K562 (cell line): ENCODE data around the gene AKT1S1. TPM values are rescaled to one million over a fixed set of nuclear protein-coding genes. Genes with fewer than 3 reads are reported as not detected.

Source experiments
- ARNT ChIP-seq, 2 experiments: fragments of 450-650 bp; IDR thresholded peaks; 2 replicates each; pipeline ENCODE4 v1.6.1; 2016; ENCODE audit warnings: mild to moderate bottlenecking in 1 of 2
- BRCA1 ChIP-seq, 2 experiments: fragments of 450-650 bp in 1 of 2; sonication (generic) in 1 of 2; formaldehyde crosslinking in 1 of 2; IDR thresholded peaks; 2 replicates each; pipeline versions ENCODE4 v1.5.0 to v1.6.1; 2017 to 2020; ENCODE audit warnings: mild to moderate bottlenecking in 1 of 2, missing genetic modification reagents in 1 of 2
- CHD2 ChIP-seq: IDR thresholded peaks from 2 replicates; pipeline ENCODE4 v1.6.1; 2011; ENCODE audit warnings: low read depth, low read length
- EHMT2 ChIP-seq: fragments of 450-650 bp; IDR thresholded peaks from 2 replicates; pipeline ENCODE4 v1.6.1; 2018; ENCODE audit warnings: antibody characterized with exemption
- FOXJ3 ChIP-seq: sonication (generic); formaldehyde crosslinking; IDR thresholded peaks from 2 replicates; pipeline ENCODE4 v1.4.0; 2020; ENCODE audit warnings: mild to moderate bottlenecking, missing genetic modification reagents
- NFIX ChIP-seq: fragments of 250-450 bp; sonication (Bioruptor Pico); IDR thresholded peaks from 2 replicates; pipeline ENCODE4 v1.4.0; 2020; ENCODE audit warnings: low read depth, mild to moderate bottlenecking, moderate library complexity
- NFXL1 ChIP-seq: fragments of 450-650 bp; formaldehyde crosslinking; IDR thresholded peaks from 2 replicates; pipeline ENCODE4 v1.4.0; 2021; ENCODE audit warnings: mild to moderate bottlenecking
- NR2C2 ChIP-seq, 2 experiments: fragments of 200-800 bp in 1 of 2; sonication (Bioruptor generic) in 1 of 2; sonication (generic) in 1 of 2; formaldehyde crosslinking in 1 of 2; IDR thresholded peaks; 2 replicates each; pipeline versions ENCODE4 v1.6.1 to v1.8.0; 2016 to 2022; ENCODE audit warnings: mild to moderate bottlenecking in 1 of 2, missing compliant biosample characterization in 1 of 2, missing genetic modification characterization in 1 of 2, missing genetic modification reagents in 1 of 2
- NUFIP1 ChIP-seq: fragments of 450-650 bp; IDR thresholded peaks from 2 replicates; pipeline ENCODE4 v1.6.1; 2018; ENCODE audit not compliant: partially characterized antibody
- POLR3G ChIP-seq: IDR thresholded peaks from 2 replicates; pipeline ENCODE4 v1.6.1; 2011; ENCODE audit not compliant: insufficient read length, insufficient replicate concordance; ENCODE audit errors: extremely low read depth
- SMARCB1 ChIP-seq: IDR thresholded peaks from 2 replicates; pipeline ENCODE4 v1.6.1; 2011; ENCODE audit warnings: improper control_type of control experiment, low read depth; ENCODE audit not compliant: insufficient read length
- TCFL5 ChIP-seq: fragments of 250-450 bp; sonication (Bioruptor Pico); conservative IDR thresholded peaks from 2 replicates; pipeline ENCODE4 v1.6.1; 2021; ENCODE audit warnings: mild to moderate bottlenecking, moderate library complexity, matching md5 sums
- TFAM ChIP-seq: fragments of 250-450 bp; sonication (Bioruptor Pico); conservative IDR thresholded peaks from 2 replicates; pipeline ENCODE4 v1.5.0; 2021; ENCODE audit warnings: mild to moderate bottlenecking, moderate library complexity
- WHSC1 ChIP-seq: IDR thresholded peaks from one replicate; pipeline ENCODE4 v1.6.1; 2012; ENCODE audit warnings: low read length, control low read depth, inconsistent platforms
- ZBTB8A ChIP-seq: fragments of 450-650 bp; IDR thresholded peaks from 2 replicates; pipeline ENCODE4 v1.6.1; 2018; ENCODE audit warnings: mild to moderate bottlenecking, moderate library complexity; ENCODE audit not compliant: partially characterized antibody
- ZNF311 ChIP-seq: fragments of 250-450 bp; sonication (Bioruptor Pico); IDR thresholded peaks from 2 replicates; pipeline ENCODE4 v1.4.0; 2020; ENCODE audit warnings: mild to moderate bottlenecking, moderate library complexity
- polyA plus RNA-seq, 8 experiments: library from polyadenylated mRNA; depleted of rRNA in 4 of 8; stranded (reverse) in 5 of 8; unstranded in 3 of 8; fragments of >200 nt; fragmentation: Nextera tagmentation in 2 of 8; fragmentation: Illumina TruSeq in 1 of 8; extraction: Ambion mirVana in 2 of 8; extraction: Trizol in 1 of 8; gene quantifications; 2 replicates each; pipeline versions ENCODE4 v1.2.1 to v1.2.3, GENCODE V29; 2011 to 2014; ENCODE audit warnings: inconsistent platforms in 1 of 8, missing spikeins in 1 of 8
- total RNA-seq, 7 experiments: library from RNA; depleted of rRNA in 6 of 7; stranded (reverse); fragments of >200 nt in 6 of 7; fragmentation: Illumina TruSeq in 2 of 7; extraction: Trizol in 2 of 7; gene quantifications; 2 replicates each; pipeline versions ENCODE4 v1.2.1 to v1.2.3, GENCODE V29; 2011 to 2021; ENCODE audit warnings: low replicate concordance in 1 of 7
- TF ChIP-seq, protein P1 (sequence below): sonication (generic); formaldehyde crosslinking; IDR thresholded peaks from 2 replicates; pipeline ENCODE4 v1.8.0; 2022; ENCODE audit warnings: mild to moderate bottlenecking, low read depth, missing genetic modification reagents
- TF ChIP-seq, protein P2 (sequence below): sonication (generic); formaldehyde crosslinking; IDR thresholded peaks from 2 replicates; pipeline ENCODE4 v1.8.1; 2022; ENCODE audit warnings: missing genetic modification reagents
- TF ChIP-seq, protein P3 (sequence below): fragments of 450-650 bp; formaldehyde crosslinking; conservative IDR thresholded peaks from 2 replicates; pipeline ENCODE4 v1.4.0; 2022; ENCODE audit warnings: mild to moderate bottlenecking, missing genetic modification characterization
- TF ChIP-seq, protein P4 (sequence below): fragments of 150-350 bp; IDR thresholded peaks from 2 replicates; pipeline ENCODE4 v1.6.1; 2014; ENCODE audit warnings: low read depth, mild to moderate bottlenecking, low read length, borderline replicate concordance

Gene AKT1S1
- total and polyA plus RNA-seq, 9 of the 15 experiments (the other 6 are each of a cell fraction or from before 2014, with no cell fraction given): 1.2 to 50.3 (median 17.1) TPM

DNA sequence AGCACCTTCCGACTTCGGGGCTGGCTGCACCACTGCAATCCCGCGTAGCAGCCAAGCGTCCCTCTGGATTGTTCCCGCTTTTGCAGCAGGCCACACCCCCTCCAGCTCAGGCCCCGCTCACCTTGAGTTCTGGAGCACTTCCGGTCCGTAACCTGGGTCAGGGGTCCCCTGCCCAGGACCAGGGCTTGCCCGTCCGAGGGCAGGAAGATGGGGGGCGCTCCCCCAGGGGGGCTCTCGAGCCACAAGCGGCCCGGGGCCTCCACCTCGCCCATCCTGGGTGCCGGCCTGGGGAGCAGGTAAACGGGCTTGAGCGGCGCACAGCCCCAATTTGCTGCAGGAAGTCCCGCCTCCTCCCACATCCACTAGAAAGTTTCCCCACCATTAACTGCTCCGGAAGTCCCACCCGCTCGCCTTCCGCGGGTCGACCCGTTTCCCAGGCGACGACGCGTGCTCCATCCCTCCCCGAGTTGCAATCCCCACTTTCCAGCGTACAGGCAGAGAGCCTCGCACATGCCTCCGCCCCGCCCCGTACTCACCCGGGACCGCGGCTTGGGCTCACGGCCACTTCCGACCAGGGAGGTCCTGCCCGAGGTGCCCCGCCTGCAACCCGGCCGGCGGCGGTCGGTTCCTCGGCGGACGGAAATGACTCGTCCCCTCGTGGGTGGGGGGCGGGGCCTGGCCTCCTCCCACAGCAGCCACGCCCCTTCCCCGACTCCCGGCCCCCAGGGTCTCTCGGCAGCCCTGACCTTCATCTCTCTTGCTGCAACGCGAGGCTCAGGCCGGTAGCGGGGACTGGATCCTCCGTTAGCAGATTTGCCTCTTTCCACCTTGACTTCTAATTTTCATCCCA, 10.0 kb downstream of the AKT1S1 start, which contains the start of gene PNKP (continued):
- TF ChIP-seq, protein P1, sequence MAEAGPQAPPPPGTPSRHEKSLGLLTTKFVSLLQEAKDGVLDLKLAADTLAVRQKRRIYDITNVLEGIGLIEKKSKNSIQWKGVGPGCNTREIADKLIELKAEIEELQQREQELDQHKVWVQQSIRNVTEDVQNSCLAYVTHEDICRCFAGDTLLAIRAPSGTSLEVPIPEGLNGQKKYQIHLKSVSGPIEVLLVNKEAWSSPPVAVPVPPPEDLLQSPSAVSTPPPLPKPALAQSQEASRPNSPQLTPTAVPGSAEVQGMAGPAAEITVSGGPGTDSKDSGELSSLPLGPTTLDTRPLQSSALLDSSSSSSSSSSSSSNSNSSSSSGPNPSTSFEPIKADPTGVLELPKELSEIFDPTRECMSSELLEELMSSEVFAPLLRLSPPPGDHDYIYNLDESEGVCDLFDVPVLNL (CRISPR knock-in tag): peak; percentile 63; the same call in 1 of the 2 replicates
- TF ChIP-seq ZNF311 (CRISPR knock-in tag) (no peak), TFAM (CRISPR knock-in tag) (no peak), NFIX (CRISPR knock-in tag) (no peak), BRCA1 (IDR thresholded peaks at IDR 0.05) (no peak), BRCA1 (CRISPR knock-in tag; IDR thresholded peaks at IDR 0.05) (no peak), EHMT2 (no peak), WHSC1 (no peak), ZBTB8A (no peak), POLR3G (no peak), TCFL5 (no peak), SMARCB1 (no peak), CHD2 (0 out of 2 replicates have a peak, but pooled peaks have one; percentile 18), NFXL1 (CRISPR knock-in tag) (no peak), NUFIP1 (no peak), FOXJ3 (CRISPR knock-in tag) (no peak), ARNT (IDR thresholded peaks at IDR 0.05) (no peak), NR2C2 (CRISPR knock-in tag; IDR thresholded peaks at IDR 0.05) (peak; percentile 74; the same call in 1 of the 2 replicates), NR2C2 (tag; IDR thresholded peaks at IDR 0.05) (peak; percentile 97)
- TF ChIP-seq, protein P2, sequence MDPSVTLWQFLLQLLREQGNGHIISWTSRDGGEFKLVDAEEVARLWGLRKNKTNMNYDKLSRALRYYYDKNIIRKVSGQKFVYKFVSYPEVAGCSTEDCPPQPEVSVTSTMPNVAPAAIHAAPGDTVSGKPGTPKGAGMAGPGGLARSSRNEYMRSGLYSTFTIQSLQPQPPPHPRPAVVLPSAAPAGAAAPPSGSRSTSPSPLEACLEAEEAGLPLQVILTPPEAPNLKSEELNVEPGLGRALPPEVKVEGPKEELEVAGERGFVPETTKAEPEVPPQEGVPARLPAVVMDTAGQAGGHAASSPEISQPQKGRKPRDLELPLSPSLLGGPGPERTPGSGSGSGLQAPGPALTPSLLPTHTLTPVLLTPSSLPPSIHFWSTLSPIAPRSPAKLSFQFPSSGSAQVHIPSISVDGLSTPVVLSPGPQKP: no peak
- TF ChIP-seq, protein P3, sequence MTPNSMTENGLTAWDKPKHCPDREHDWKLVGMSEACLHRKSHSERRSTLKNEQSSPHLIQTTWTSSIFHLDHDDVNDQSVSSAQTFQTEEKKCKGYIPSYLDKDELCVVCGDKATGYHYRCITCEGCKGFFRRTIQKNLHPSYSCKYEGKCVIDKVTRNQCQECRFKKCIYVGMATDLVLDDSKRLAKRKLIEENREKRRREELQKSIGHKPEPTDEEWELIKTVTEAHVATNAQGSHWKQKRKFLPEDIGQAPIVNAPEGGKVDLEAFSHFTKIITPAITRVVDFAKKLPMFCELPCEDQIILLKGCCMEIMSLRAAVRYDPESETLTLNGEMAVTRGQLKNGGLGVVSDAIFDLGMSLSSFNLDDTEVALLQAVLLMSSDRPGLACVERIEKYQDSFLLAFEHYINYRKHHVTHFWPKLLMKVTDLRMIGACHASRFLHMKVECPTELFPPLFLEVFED (CRISPR knock-in tag): no peak
- TF ChIP-seq, protein P4, sequence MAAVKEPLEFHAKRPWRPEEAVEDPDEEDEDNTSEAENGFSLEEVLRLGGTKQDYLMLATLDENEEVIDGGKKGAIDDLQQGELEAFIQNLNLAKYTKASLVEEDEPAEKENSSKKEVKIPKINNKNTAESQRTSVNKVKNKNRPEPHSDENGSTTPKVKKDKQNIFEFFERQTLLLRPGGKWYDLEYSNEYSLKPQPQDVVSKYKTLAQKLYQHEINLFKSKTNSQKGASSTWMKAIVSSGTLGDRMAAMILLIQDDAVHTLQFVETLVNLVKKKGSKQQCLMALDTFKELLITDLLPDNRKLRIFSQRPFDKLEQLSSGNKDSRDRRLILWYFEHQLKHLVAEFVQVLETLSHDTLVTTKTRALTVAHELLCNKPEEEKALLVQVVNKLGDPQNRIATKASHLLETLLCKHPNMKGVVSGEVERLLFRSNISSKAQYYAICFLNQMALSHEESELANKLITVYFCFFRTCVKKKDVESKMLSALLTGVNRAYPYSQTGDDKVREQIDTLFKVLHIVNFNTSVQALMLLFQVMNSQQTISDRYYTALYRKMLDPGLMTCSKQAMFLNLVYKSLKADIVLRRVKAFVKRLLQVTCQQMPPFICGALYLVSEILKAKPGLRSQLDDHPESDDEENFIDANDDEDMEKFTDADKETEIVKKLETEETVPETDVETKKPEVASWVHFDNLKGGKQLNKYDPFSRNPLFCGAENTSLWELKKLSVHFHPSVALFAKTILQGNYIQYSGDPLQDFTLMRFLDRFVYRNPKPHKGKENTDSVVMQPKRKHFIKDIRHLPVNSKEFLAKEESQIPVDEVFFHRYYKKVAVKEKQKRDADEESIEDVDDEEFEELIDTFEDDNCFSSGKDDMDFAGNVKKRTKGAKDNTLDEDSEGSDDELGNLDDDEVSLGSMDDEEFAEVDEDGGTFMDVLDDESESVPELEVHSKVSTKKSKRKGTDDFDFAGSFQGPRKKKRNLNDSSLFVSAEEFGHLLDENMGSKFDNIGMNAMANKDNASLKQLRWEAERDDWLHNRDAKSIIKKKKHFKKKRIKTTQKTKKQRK: peak; percentile 42; the same call in 1 of the 2 replicates
